ENCODE measurements around the gene ZNF132.

ZNF132 gene

GRCh38 chr19:58395220-58395978 lies 44.6 kb downstream of the ZNF132 start, which contains the start of gene RNF225:
Gene RNF225 (plus strand): TSS chr19:58395656. CDS start chr19:58396090, 434 bp downstream.
- DNase-seq: peak; percentile 30
- in situ Hi-C loops (cut with MboI; ENCODE audit: low pct_unique_long_range_greater_than_20kb, low sequenced_read_pairs): no loop called here

- in situ Hi-C loops (cut with MboI; ENCODE audit: low pct_unique_long_range_greater_than_20kb, low sequenced_read_pairs): no loop called here
- DNase-seq: no peak
These were observed 45.1 kb downstream of the ZNF132 start for GRCh38 chr19:58394821-58395219.

- no peak for DNase-seq
- in situ Hi-C loops (cut with MboI; ENCODE audit: low pct_unique_long_range_greater_than_20kb, low sequenced_read_pairs): no loop called here
These were observed 46.3 kb downstream of the ZNF132 start for GRCh38 chr19:58393725-58394033.

GRCh38 chr19:58392945-58393724 lies 46.8 kb downstream of the ZNF132 start:
- DNase-seq: no peak
- in situ Hi-C loops (cut with MboI; ENCODE audit: low pct_unique_long_range_greater_than_20kb, low sequenced_read_pairs): no loop called here

- in situ Hi-C loops (cut with MboI; ENCODE audit: low pct_unique_long_range_greater_than_20kb, low sequenced_read_pairs): no loop called here
- DNase-seq: no peak
These were observed 51.8 kb downstream of the ZNF132 start for GRCh38 chr19:58388175-58388526.

GRCh38 chr19:58387338-58388174 lies 52.4 kb downstream of the ZNF132 start:
- in situ Hi-C loops (cut with MboI; ENCODE audit: low pct_unique_long_range_greater_than_20kb, low sequenced_read_pairs): no loop called here
- DNase-seq: peak; percentile 30

GRCh38 chr19:58386576-58387337 lies 53.2 kb downstream of the ZNF132 start, which contains the start of gene RPS5:
Gene RPS5 (plus strand): TSS chr19:58387269. CDS start chr19:58388138, 869 bp downstream.
- peak; percentile 97 for DNase-seq
- in situ Hi-C loops (cut with MboI; ENCODE audit: low pct_unique_long_range_greater_than_20kb, low sequenced_read_pairs): no loop called here

- no peak for DNase-seq
- in situ Hi-C loops (cut with MboI; ENCODE audit: low pct_unique_long_range_greater_than_20kb, low sequenced_read_pairs): no loop called here
These were observed 53.9 kb downstream of the ZNF132 start for GRCh38 chr19:58385891-58386575.

- in situ Hi-C loops (cut with MboI; ENCODE audit: low pct_unique_long_range_greater_than_20kb, low sequenced_read_pairs): no loop called here
- DNase-seq: no peak
These were observed 54.6 kb downstream of the ZNF132 start for GRCh38 chr19:58385313-58385890.

- in situ Hi-C loops (cut with MboI; ENCODE audit: low pct_unique_long_range_greater_than_20kb, low sequenced_read_pairs): no loop called here
These were observed 56.9 kb downstream of the ZNF132 start for GRCh38 chr19:58382997-58383603.

More at GRCh38 chr19:58382997-58383603, 56.9 kb downstream of the ZNF132 start:
- no peak for DNase-seq
